Hematopoietic multipotent progenitor cell treated with erythropoietin and hydrocortisone succinate and interleukin-3 and kit ligand, for 4 days (in vitro differentiated cells): ENCODE results near the gene TIE1.
A peak's percentile ranks its signal among the peaks of the same experiment; 100 is the strongest.

ENCODE experiments used
- DNase-seq: peaks from one replicate; pipeline ENCODE4 v3.0.0-alpha.2; 2015

TIE1 gene

DNA sequence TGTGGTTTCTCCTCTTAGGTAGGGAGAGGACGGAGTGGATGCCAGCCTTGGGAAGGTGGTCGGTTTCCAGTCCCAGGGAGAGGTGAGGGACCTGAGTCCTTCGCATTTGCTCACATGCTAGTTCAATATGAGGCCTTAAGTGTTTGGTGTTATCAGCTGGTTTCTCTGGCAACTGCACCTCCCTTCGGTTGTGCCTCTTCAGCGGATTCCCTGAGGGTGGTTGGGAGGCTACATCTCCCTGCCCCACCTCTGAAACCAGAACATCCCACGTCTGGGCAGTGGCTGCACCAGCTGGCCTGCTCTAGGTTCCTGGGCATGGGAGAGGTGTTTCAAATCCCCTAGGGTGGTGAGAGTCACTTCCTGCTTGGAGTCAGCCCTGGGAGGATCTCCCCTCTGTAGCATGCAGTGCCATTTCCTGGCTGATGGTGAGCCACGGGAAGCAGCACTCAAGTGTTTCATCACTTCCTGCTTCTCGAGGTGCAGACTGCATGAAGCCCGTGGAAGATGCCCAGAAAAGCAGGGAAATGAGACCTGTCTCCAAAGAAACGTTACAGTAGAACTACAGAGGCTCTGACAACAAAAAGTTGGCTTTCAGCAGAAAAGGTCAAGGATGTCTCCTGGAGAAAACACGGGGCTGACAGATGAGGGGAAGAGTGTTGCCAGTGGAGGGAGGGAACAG is 26.5 kb upstream of the TIE1 start:
- DNase-seq = peak; percentile 57

GRCh38 chr1:43274804-43275180 is 26.0 kb upstream of the TIE1 start:
- DNase-seq = no peak

DNA sequence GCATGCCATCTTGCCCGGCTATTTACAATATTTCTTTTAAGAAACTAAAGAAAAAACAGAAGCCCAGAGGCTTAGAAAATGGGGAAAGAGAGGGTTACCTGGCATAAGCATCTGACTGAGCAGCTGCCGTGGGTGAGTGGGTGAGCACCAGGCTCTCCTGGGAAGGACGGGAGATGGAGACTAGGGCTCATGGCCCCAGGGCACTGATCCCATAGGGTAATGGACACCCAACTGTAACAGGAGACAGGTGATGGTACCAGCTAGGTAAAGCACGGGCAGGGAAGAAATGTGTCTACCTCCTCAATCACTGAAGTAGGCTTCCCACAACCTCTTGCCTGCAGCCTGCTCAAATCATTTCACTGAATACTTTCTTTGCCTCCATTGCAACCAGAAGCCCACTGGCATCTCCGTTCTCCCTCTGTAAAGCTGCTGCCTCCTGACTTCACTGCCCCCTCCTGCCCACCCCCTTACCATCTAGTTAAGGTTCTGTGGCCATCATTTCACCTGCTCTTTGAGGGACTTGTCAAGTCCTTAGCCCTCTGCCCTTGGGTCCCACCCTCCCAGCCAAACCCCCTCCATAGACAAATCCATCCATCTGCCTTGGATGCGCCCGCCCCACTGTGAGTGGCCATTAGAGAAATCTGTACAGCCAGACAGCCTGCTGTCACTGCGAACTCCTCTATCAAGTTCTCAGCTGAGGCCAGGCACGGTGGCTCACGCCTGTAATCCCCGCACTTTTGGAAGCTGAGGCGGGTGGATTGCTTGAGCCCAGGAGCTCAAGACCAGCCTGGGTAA is 24.8 kb upstream of the TIE1 start:
- no peak for DNase-seq

DNA sequence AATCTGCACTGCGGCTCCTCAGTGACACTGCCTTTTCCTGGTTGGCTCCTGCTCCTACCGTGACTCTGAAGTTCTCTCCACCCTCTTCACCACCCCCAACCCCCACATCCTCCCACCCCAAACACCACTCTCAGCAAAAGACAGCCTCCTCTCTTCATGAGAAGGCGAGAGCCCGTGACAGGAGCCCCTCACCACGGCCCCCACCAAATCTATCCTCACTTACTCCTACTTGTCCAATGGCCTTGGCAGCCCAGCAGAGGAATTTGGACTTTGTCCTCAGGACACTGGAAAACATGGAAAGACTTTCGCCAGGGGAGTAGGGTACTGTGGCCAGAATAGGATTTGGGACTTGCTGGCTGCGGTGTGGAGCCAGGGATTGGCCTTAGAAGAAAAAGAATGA is 24.1 kb upstream of the TIE1 start:
- DNase-seq = no peak

DNA sequence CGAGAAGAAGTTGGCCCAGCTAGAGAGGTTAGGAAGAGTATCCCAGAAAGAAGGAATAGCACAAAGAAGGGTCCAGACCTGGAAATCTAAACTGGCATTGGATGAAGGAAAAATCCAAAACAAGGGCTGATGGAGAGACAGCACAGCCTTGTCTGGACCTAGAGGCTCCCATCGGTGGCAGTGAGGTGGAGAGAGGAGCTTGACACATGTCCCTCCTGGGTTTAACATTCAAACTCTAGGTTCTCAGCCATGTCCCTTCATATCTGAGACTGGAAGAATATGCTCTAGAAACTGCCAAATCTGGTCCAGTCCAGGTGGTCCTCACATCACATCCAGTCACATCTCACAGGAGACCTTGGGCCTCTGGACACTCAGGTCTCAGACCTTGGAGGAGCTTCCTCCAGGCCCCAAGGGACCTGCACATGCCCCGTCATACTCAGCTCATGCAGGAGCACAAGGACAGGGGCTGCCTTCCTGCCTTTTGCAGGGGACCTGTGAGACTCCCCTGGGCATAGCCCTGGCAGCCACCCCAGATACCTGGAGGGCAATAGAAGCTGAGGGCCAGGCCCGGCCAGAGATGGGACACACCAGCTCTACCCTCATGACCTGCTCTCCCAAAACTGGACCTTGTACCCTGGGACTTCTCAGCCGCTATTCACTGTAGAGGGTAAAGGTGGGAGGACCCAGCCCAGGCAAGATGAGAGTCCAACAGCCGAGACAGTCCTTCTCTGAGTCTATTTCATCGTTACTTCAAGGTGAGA is 23.5 kb upstream of the TIE1 start:
- no peak for DNase-seq

DNA sequence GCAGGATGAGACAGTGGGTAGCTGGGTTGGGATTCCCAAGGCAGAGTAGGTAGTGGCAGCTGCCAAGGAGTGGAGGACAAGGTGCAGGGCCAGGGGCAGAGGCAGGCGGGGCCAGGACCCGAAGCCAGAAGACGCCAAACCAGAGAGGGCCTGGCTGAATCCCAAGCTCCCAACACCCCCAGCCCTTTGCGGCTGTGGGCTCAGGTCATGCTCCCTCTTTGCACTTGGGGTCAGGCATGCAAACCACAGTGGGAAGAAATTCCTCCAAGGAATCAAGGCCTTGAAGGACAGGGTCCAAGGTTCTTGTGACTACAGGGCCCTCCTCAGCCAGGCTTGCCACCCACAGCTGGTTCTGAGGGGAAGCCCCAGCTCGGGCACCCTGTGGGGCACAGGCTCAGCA is 21.6 kb upstream of the TIE1 start:
- no peak for DNase-seq

GRCh38 chr1:43279666-43280065 is 21.1 kb upstream of the TIE1 start:
- no peak for DNase-seq

DNA sequence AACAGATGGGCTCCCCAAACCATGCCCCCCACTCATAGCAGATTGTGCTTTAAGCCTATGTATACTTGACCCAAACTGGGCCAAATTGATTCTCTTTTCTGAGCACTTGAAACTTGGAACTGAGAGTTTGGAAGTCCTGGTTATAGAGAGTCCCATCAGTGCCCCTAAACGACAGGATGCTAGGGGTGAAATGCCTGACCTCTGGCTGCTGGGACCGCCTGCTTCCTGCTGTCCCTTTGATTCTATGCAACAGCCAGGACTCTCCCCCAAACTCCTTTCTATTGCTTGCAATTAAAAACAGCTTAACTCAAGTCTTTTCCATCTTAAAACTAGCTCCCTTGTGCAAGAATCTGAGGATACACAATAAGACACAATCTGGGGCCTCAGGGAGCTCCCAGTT is 20.1 kb upstream of the TIE1 start:
- no peak for DNase-seq

- DNase-seq = no peak
These were observed 18.3 kb upstream of the TIE1 start for GRCh38 chr1:43282220-43283195.

DNA sequence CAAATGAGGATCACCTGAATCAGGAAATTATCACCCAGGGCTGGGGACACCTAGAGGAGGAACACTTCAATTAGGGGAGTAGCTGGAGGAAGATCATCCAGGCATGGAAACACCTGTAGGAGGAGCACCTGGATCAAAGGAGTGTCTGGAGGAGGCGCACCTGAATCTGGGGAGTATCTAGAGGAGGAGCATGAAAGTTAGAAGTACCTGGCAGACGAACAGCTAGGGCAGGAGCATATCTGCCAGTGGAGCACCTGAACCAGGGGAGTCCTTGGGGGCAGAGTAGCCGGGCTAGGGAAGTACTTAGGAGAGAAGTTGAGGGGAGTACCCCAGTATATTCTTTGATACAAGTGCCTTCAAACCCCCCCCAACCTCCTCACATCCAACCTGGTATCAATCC is 16.7 kb upstream of the TIE1 start:
- DNase-seq = no peak

- DNase-seq = no peak
These were observed 16.2 kb upstream of the TIE1 start for GRCh38 chr1:43284546-43285110.

GRCh38 chr1:43285269-43285990 is 15.4 kb upstream of the TIE1 start, which contains the start of gene C1orf210:
Gene C1orf210 (minus strand): TSS chr1:43285581. CDS start chr1:43283270, 2,311 bp downstream.
- DNase-seq = no peak

DNA sequence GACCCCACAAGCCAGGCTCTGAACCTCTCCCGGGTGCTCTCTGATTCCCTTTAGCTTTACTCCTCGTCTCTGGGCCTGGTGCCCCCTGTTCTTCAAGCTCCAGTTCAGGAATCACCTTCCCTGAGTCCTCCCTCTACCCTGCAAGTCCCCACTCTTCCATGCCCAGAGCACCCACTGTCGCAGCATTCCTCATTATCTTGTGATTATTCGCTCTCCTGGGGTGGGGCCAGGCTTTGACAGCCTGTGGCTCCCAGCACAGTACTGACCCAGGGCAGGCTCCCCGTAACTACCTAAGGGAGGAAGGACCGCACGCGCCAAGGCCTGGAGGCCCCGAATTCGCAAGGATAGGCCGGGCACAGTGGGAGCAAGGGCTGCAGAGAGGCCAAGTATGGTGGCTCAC is 14.7 kb upstream of the TIE1 start:
- no peak for DNase-seq

GRCh38 chr1:43286533-43286932 is 14.2 kb upstream of the TIE1 start:
- no peak for DNase-seq

- no peak for DNase-seq
These were observed 12.6 kb upstream of the TIE1 start for GRCh38 chr1:43288058-43288784.

DNA sequence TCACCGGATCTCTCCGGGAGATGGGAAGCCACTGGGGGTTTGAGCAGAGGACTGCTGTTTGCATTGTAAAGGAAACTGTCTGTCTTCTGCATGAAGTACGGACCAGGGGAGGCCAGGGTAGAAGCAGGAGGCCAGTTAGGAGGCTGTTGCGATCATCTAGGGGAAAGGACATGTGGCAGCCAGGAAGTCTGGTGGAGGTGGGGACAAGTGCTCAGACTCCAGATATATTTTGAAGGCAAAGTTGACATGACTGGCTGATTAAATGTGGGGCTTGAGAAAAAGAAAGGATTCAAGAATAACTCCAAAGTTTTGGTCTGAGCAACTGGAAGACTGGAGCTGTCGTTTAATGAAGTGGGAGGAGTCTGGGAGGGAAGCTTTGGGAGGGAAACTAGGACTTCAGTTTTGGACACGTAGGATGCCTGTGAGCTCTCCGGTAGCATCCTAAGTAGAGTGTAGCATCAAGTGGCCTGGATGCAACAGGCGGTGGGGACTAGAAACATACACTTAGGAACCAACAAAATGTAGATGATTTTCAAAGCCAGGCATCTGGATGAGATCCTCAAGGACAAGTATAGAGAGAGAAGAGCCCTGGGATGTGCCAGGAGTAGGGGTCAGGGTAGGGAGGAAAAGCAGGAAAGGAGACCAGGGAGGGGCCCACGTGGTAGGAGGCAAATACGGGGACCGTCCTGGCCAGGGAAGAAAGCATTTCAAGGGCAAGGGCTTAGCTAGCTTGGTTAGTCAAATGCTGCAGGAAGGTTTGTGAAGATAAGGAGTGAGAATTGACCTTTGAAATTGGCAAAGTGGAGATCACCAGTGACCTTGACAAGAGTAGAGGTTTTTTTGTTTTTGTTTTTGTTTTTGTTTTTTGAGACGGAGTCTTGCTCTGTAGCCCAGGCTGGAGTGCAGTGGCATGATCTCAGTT is 11.7 kb upstream of the TIE1 start:
- DNase-seq = no peak

GRCh38 chr1:43292216-43292615 is 8.6 kb upstream of the TIE1 start:
- no peak for DNase-seq

DNA sequence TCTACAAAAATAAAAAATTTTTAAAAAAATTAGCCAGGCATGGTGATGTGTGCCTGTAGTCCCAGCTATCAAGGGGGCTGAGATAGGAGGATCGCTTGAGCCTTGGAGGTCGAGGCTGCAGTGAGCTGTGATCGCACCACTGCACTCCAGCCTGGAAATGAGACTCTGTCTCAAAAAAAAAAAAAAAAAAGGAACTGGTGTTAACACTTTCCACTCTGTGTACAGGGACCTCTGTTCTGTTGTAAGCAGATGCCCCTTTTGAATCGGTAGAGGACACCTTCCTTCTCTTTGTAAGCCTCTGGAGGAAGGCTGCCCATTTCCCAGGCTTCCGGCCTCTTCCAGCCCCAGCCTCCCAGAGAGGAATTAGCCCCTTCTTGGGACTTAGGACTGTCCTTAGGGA is 8.1 kb upstream of the TIE1 start:
- DNase-seq = no peak

- DNase-seq = no peak
These were observed 7.6 kb upstream of the TIE1 start for GRCh38 chr1:43293176-43293575.
